ENCODE measurements around the gene FJX1. TPM values are rescaled to one million over a fixed set of nuclear protein-coding genes. Genes with fewer than 3 reads are reported as not detected.

Gene FJX1
- total RNA-seq, 4 donors from 2014 or later: 0.93 to 10.1 (median 5.9) TPM

DNA sequence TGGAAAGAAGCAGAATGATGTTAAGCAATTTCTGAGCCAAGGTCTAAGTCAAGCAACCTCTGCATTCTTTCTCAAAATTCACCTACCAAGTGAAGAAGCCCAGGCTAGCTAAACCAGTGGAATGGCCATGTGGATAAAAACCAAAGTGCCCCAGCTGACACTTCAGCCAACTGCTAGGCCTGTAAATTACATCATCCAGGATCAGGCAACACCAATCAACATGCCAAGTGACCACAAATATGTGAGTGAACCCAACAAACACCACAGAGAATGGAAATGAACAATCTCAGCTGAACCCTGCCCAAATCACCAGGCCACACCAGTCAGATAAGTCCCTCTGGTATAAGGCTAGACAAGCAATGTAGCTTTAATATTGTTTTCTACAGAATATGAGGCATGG, 25.1 kb upstream of the FJX1 start:
- ATAC-seq: no peak

GRCh38 chr11:35594680-35595079, 23.6 kb upstream of the FJX1 start:
- no peaks in the 10 kb centered on the region for H3K4me1 ChIP-seq
- H3K4me3 ChIP-seq: no peak overlapping the region
- 7 to 31% methylated on average over 2 of the region's 2 CpGs for WGBS, 2 donors (ENCODE audit: low coverage in 1 of 2)
- ATAC-seq: no peak
- H3K36me3 ChIP-seq: no peaks in the 10 kb centered on the region
- no peaks in the 10 kb centered on the region for H3K9me3 ChIP-seq
- peaks cover 6% of the 10 kb centered on the region for H3K27me3 ChIP-seq
- TF ChIP-seq, protein P1, sequence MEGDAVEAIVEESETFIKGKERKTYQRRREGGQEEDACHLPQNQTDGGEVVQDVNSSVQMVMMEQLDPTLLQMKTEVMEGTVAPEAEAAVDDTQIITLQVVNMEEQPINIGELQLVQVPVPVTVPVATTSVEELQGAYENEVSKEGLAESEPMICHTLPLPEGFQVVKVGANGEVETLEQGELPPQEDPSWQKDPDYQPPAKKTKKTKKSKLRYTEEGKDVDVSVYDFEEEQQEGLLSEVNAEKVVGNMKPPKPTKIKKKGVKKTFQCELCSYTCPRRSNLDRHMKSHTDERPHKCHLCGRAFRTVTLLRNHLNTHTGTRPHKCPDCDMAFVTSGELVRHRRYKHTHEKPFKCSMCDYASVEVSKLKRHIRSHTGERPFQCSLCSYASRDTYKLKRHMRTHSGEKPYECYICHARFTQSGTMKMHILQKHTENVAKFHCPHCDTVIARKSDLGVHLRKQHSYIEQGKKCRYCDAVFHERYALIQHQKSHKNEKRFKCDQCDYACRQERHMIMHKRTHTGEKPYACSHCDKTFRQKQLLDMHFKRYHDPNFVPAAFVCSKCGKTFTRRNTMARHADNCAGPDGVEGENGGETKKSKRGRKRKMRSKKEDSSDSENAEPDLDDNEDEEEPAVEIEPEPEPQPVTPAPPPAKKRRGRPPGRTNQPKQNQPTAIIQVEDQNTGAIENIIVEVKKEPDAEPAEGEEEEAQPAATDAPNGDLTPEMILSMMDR (IDR thresholded peaks at IDR 0.05): no peak
- no peak for TF ChIP-seq POLR2AphosphoS5 (IDR thresholded peaks at IDR 0.05)
- no peak for TF ChIP-seq POLR2A (IDR thresholded peaks at IDR 0.05)
- no peak for TF ChIP-seq EP300 (IDR thresholded peaks at IDR 0.05)
- no peak overlapping the region for H3K27ac ChIP-seq

More for the DNA sequence above, 25.1 kb upstream of the FJX1 start:
- Histone ChIP-seq H3K4me3 (no peak overlapping the region), H3K4me1 (no peaks in the 10 kb centered on the region), H3K27me3 (peaks cover 15% of the 10 kb centered on the region), H3K9me3 (no peaks in the 10 kb centered on the region), H3K36me3 (no peaks in the 10 kb centered on the region), H3K27ac (no peak overlapping the region)
- TF ChIP-seq POLR2A (IDR thresholded peaks at IDR 0.05) (no peak), EP300 (IDR thresholded peaks at IDR 0.05) (no peak), POLR2AphosphoS5 (IDR thresholded peaks at IDR 0.05) (no peak)
- TF ChIP-seq, protein P1 (IDR thresholded peaks at IDR 0.05): no peak

DNA sequence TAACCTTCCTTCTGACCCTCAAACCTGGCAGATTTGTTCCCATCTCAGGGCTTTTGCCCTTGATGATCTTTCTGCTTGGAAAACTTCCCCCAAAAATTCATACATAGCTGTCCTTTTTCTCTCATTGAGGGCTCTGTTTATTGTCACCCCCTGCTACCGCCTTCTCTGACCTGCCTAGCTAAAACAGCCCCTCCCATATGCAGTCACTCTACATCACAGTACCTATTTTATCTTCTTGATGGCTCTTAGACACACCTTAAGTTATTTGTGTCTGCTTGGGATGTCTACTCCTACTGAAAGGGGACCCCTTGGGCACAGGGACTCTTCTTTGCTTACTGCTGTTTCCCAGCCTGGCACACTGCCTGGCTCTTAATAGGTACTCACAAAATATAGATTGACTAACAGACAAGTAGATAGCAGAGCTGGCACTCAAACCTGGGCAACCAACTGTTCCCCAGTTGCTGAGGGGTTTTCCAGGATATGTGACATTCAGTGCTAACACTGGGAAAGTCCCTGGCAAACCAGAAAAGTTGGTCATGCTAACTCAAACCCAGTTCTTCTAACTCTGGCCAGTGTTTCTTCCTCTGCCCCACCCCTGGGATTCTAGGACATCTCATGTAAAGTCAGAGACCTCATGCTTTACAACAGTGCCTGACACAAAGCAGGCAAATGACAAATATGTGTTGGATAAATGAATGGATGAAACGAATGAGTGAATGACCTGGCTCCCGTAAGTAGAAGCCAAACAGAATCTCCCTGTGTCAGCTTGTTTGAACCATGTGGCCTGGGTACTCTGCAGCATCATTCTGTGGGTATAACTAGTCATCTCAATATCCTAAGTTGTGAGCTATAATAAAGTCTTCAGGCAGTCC, 19.8 kb upstream of the FJX1 start:
- Histone ChIP-seq H3K4me3 (no peak overlapping the region), H3K9me3 (no peaks in the 10 kb centered on the region), H3K36me3 (no peaks in the 10 kb centered on the region), H3K4me1 (no peaks in the 10 kb centered on the region), H3K27ac (no peak overlapping the region), H3K27me3 (no peaks in the 10 kb centered on the region)
- TF ChIP-seq POLR2A (IDR thresholded peaks at IDR 0.05): no peak
- TF ChIP-seq POLR2AphosphoS5 (IDR thresholded peaks at IDR 0.05): no peak
- no peak for TF ChIP-seq EP300 (IDR thresholded peaks at IDR 0.05)
- TF ChIP-seq, protein P1 (IDR thresholded peaks at IDR 0.05): no peak
- 49 to 55% methylated on average over 3 of the region's 3 CpGs for WGBS, 2 donors (ENCODE audit: low coverage in 1 of 2)
- ATAC-seq: no peak

DNA sequence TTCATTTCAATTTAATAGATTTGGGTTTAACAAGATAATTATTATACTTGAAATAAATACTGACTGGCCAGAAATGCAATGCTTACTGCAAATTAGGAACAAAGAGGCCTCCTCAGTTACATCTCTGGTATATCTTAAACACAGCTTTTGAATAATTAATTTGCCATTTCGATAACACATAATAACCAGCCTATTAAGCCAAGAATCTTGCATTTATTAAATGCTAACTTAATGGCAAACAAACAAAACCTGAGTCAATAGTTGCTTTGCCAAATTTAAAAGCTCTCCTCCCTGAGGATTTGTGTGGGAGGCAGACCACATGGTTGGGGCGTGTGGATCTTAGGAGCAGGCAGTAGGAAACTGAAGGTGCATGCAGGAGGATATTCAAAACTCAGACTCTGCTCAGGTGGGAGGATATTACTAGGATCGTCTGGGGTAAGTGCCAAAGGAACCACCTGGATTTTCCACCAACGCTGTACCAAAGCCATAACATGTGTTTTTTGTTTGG, 17.9 kb upstream of the FJX1 start:
- Histone ChIP-seq H3K27me3 (peaks cover 7% of the 10 kb centered on the region), H3K9me3 (no peaks in the 10 kb centered on the region), H3K4me3 (no peak overlapping the region), H3K36me3 (no peaks in the 10 kb centered on the region), H3K4me1 (no peaks in the 10 kb centered on the region), H3K27ac (no peak overlapping the region)
- no peak for ATAC-seq
- WGBS, 2 donors (ENCODE audit: low coverage in 1 of 2): 68 to 70% methylated on average over 4 of the region's 4 CpGs
- TF ChIP-seq POLR2A (IDR thresholded peaks at IDR 0.05): no peak
- TF ChIP-seq POLR2AphosphoS5 (IDR thresholded peaks at IDR 0.05): no peak
- no peak for TF ChIP-seq EP300 (IDR thresholded peaks at IDR 0.05)
- TF ChIP-seq, protein P1 (IDR thresholded peaks at IDR 0.05): no peak

Measured in gastroesophageal sphincter (tissue), 4 donors.